Myocyte (in vitro differentiated cells): ENCODE results near the gene CYP3A4. TPM values are rescaled to one million over a fixed set of nuclear protein-coding genes. Genes with fewer than 3 reads are reported as not detected.
"Not testable (repeated sequence)": the region's sequence is repeated elsewhere in the genome, so short reads cannot be mapped to it uniquely, and the experiment has no call there.

Source experiments
- DNase-seq: peaks from one replicate; pipeline ENCODE4 v3.0.0-alpha.2; 2012; ENCODE audit warnings: low read depth
- polyA plus RNA-seq: library from polyadenylated mRNA; unstranded; fragments of >200 nt; gene quantifications from one replicate; pipeline ENCODE4 v1.2.1, GENCODE V29; 2012; ENCODE audit warnings: missing spikeins
- total RNA-seq: library from RNA; depleted of rRNA; stranded (reverse); fragments of >200 nt; gene quantifications from 2 replicates; pipeline ENCODE4 v1.2.3, GENCODE V29; 2014

The CYP3A4 gene
- 0.11 TPM in 1 of 2 replicates, not detected in the other for total RNA-seq
- 0.04 TPM for polyA plus RNA-seq

- DNase-seq, result no peak
Observed at GRCh38 chr7:99784007-99784406, at the start of gene CYP3A4. Gene CYP3A4, minus strand, starts transcription at chr7:99784184. Its CDS starts 103 bp downstream, at chr7:99784081.

- DNase-seq, result no peak
Observed at GRCh38 chr7:99833289-99833877, 49.4 kb upstream of the CYP3A4 start.

- DNase-seq, result no peak
Observed at GRCh38 chr7:99831595-99831994, 47.6 kb upstream of the CYP3A4 start.

- no peak for DNase-seq
Observed at GRCh38 chr7:99829524-99830160, 45.7 kb upstream of the CYP3A4 start.

- no peak for DNase-seq
Observed at GRCh38 chr7:99828811-99829210, 44.8 kb upstream of the CYP3A4 start.

- no peak for DNase-seq
Observed at GRCh38 chr7:99827040-99827778, 43.2 kb upstream of the CYP3A4 start.

- no peak for DNase-seq
Observed at GRCh38 chr7:99825873-99826272, 41.9 kb upstream of the CYP3A4 start.

- DNase-seq, result no peak
Observed at GRCh38 chr7:99825452-99825851, 41.5 kb upstream of the CYP3A4 start.

GRCh38 chr7:99824091-99824490 lies 40.1 kb upstream of the CYP3A4 start:
- DNase-seq, result peak; percentile 79

GRCh38 chr7:99822731-99823718 lies 39.0 kb upstream of the CYP3A4 start:
- no peak for DNase-seq

GRCh38 chr7:99820408-99821027 lies 36.5 kb upstream of the CYP3A4 start:
- no peak for DNase-seq

- DNase-seq, result no peak
Observed at GRCh38 chr7:99808766-99809165, 24.8 kb upstream of the CYP3A4 start.

- DNase-seq, result no peak
Observed at GRCh38 chr7:99806839-99807478, 23.0 kb upstream of the CYP3A4 start.

GRCh38 chr7:99805641-99806040 lies 21.7 kb upstream of the CYP3A4 start:
- no peak for DNase-seq

- not testable (repeated sequence) for DNase-seq
Observed at GRCh38 chr7:99803118-99803517, 19.1 kb upstream of the CYP3A4 start.

- DNase-seq, result not testable (repeated sequence)
Observed at GRCh38 chr7:99801407-99801806, 17.4 kb upstream of the CYP3A4 start.

GRCh38 chr7:99798972-99799371 lies 15.0 kb upstream of the CYP3A4 start:
- no peak for DNase-seq

- not testable (repeated sequence) for DNase-seq
Observed at GRCh38 chr7:99795864-99796263, 11.9 kb upstream of the CYP3A4 start.

- DNase-seq, result peak; percentile 62
Observed at GRCh38 chr7:99794585-99795502, 10.9 kb upstream of the CYP3A4 start.
